ENCODE data around the gene AHCTF1.
"Not testable (repeated sequence)": the region's sequence is repeated elsewhere in the genome, so short reads cannot be mapped to it uniquely, and the experiment has no call there.

- TF ChIP-seq CTCF (IDR thresholded peaks at IDR 0.05; ENCODE audit: insufficient read depth, low read depth, low read length); EZH2 (IDR thresholded peaks at IDR 0.05; ENCODE audit: insufficient read depth, low read length): not testable (repeated sequence)
These were observed 118.4 kb downstream of the AHCTF1 start for GRCh38 chr1:246813325-246813724.
